Heart right ventricle (tissue), 16 donors: Measurements from ENCODE around the gene GORASP1. TPM values are rescaled to one million over a fixed set of nuclear protein-coding genes. Genes with fewer than 3 reads are reported as not detected.
"Not testable (repeated sequence)": the region's sequence is repeated elsewhere in the genome, so short reads cannot be mapped to it uniquely, and the experiment has no call there.

Experiments
- ATAC-seq, 8 donors: fragments of 200-7000 bp; cut with Tn5 transposase; one replicate each; pipeline ENCODE4 v1.9.1; 2020; ENCODE audit warnings: mild to moderate bottlenecking in 8 of 8, moderate library complexity in 8 of 8, moderate number of reproducible peaks in 1 of 8
- DNase-seq, 2 donors: peaks; one replicate each; pipeline ENCODE4 v3.0.0-alpha.2; 2020
- H3K27ac ChIP-seq, 10 donors: fragments of 200-600 bp; sonication (generic) in 2 of 10; one replicate each; pipeline versions ENCODE4 v1.5.0 to v1.8.0; 2020 to 2022; ENCODE audit warnings: mild to moderate bottlenecking in 3 of 10
- H3K27me3 ChIP-seq, 7 donors: fragments of 200-600 bp; one replicate each; pipeline ENCODE4 v1.8.0; 2021 to 2022; ENCODE audit warnings: mild to moderate bottlenecking in 2 of 7
- H3K36me3 ChIP-seq, 9 donors: fragments of 200-600 bp; sonication (generic) in 1 of 9; one replicate each; pipeline versions ENCODE4 v1.5.0 to v1.8.0; 2020 to 2022; ENCODE audit warnings: mild to moderate bottlenecking in 2 of 9
- H3K4me1 ChIP-seq, 9 donors: fragments of 200-600 bp; sonication (generic) in 1 of 9; one replicate each; pipeline versions ENCODE4 v1.5.0 to v1.8.0; 2020 to 2022; ENCODE audit warnings: mild to moderate bottlenecking in 4 of 9
- H3K4me3 ChIP-seq, 10 donors: fragments of 200-600 bp; sonication (generic) in 2 of 10; one replicate each; pipeline versions ENCODE4 v1.5.0 to v1.8.0; 2020 to 2022; ENCODE audit warnings: mild to moderate bottlenecking in 7 of 10, moderate library complexity in 2 of 10
- H3K9me3 ChIP-seq, 11 donors: fragments of 200-600 bp in 10 of 11; sonication (generic) in 2 of 11; one replicate each; pipeline versions ENCODE4 v1.5.0 to v1.8.0; 2013 to 2022; ENCODE audit warnings: mild to moderate bottlenecking in 2 of 11, control low read depth in 1 of 11, moderate library complexity in 1 of 11
- WGBS, 2 donors: extraction: QIAGEN DNeasy Blood & Tissue Kit; methylation state at CpG; one replicate each; pipeline ENCODE4 v1.1.7; 2013; ENCODE audit warnings: inconsistent platforms in 1 of 2; 5-methylcytosine and 5-hydroxymethylcytosine counted together
- intact Hi-C, 10 donors: fragments of 100-400 bp; cut with DNase I; formaldehyde crosslinking; loops; one replicate each; pipeline versions ENCODE4 v1.11.1 to v1.14.2; 2022
- polyA plus RNA-seq, 2 donors: library from polyadenylated mRNA; stranded (reverse); fragments of 200-250 nt; gene quantifications; one replicate each; pipeline ENCODE4 v1.2.3, GENCODE V29; 2013
- total RNA-seq, 10 donors: library from RNA; stranded (reverse); fragmentation: NEBNext Ultra II Directional in 3 of 10; extraction: Animal tissue kit (Norgen Biotek cat#: 25700) in 3 of 10; gene quantifications; one replicate each; pipeline versions ENCODE4 v1.2.1 to v1.2.4, GENCODE V29; 2021 to 2023
- TF ChIP-seq, protein P1 (sequence below), 9 donors: fragments of 200-600 bp; sonication (generic) in 2 of 9; IDR thresholded peaks; one replicate each; pipeline versions ENCODE4 v1.5.0 to v1.8.0; 2021 to 2022; ENCODE audit warnings: antibody characterized with exemption in 9 of 9, mild to moderate bottlenecking in 5 of 9, moderate library complexity in 1 of 9
- donor health status: Arrhythmogenic right ventricular cardiomyopathy.
- donor health status: ischemic (EF 13 %, LVEDD 7.1; RV severe dilation, severe dysfunction).
- donor health status: healthy with polysubstance abuse.
- donor health status: DM: no; HTN: yes; CAD: no.
- donor health status: DM: no; HTN: no; CAD: no.
- donor health status: ischemic (EF 25% LVEDD 6.9; RV normal size, moderate dysfunction).
- donor health status: ischemic (EF 25% LVEDD 5.7; RV mildly dilated, moderate dysfunction).
- donor health status: healthy.
- donor health status: DM: yes; HTN: yes; CAD: no.
- donor health status: Ischemic cardiomyopathy.
- donor health status: ischemic (EF 35%, LVEDD 5.7; RV mildly dilated, moderate dysfunction).
- donor health status: nonischemic (EF 11% LVEDD 7.7; RV severe dilation, severe dysfunction).
- donor health status: DM: yes; HTN: yes; CAD: no.
- donor health status: PGD.
- donor health status: ischemic (EF 29% LVEDD 5.4; RV normal size, mild dysfunction).
- donor health status: nonischemic (EF 23%, LVEDD 6.1; RV moderate dilation, normal function).

Gene GORASP1
- total and polyA plus RNA-seq, 12 donors = 28.4 to 54.2 (median 40.6) TPM

DNA sequence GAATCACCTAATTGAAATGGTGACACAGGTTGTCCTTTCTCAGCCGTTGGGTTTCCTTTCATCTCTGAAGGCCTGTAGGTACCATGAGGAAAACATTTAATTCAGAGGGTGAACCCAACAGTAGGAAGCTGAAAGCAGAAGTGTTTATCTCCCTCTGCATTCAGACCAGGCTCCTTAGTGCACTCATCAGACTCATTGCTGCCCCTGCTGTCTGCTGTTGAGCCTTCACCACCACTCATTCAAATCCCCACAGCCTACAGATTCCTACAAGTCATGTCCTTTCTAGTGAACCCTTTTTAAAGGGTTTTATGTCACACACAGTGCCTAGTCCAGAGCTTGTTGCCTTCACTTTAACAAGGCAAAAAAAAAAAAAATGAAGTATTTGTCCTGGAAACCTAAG is 42.2 kb downstream of the GORASP1 start:
- Histone ChIP-seq H3K4me3 (no peak overlapping the region), H3K27me3 (no peaks in the 10 kb centered on the region), H3K4me1 (no peaks in the 10 kb centered on the region), H3K27ac (no peak overlapping the region), H3K36me3 (peaks cover 0 to 62% (median 15%) of the 10 kb centered on the region in 9 donors), H3K9me3 (no peaks in the 10 kb centered on the region)
- peak in 1 of 8 donors; percentile 34 for ATAC-seq
- intact Hi-C loops = no loop called here
- DNase-seq = no peak
- TF ChIP-seq, protein P1, sequence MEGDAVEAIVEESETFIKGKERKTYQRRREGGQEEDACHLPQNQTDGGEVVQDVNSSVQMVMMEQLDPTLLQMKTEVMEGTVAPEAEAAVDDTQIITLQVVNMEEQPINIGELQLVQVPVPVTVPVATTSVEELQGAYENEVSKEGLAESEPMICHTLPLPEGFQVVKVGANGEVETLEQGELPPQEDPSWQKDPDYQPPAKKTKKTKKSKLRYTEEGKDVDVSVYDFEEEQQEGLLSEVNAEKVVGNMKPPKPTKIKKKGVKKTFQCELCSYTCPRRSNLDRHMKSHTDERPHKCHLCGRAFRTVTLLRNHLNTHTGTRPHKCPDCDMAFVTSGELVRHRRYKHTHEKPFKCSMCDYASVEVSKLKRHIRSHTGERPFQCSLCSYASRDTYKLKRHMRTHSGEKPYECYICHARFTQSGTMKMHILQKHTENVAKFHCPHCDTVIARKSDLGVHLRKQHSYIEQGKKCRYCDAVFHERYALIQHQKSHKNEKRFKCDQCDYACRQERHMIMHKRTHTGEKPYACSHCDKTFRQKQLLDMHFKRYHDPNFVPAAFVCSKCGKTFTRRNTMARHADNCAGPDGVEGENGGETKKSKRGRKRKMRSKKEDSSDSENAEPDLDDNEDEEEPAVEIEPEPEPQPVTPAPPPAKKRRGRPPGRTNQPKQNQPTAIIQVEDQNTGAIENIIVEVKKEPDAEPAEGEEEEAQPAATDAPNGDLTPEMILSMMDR (IDR thresholded peaks at IDR 0.05) = peak in 7 of 9 donors; percentile 15 to 45 (median 27)
- 25 to 26% methylated on average over 1 of the region's 1 CpG for WGBS, 2 donors

DNA sequence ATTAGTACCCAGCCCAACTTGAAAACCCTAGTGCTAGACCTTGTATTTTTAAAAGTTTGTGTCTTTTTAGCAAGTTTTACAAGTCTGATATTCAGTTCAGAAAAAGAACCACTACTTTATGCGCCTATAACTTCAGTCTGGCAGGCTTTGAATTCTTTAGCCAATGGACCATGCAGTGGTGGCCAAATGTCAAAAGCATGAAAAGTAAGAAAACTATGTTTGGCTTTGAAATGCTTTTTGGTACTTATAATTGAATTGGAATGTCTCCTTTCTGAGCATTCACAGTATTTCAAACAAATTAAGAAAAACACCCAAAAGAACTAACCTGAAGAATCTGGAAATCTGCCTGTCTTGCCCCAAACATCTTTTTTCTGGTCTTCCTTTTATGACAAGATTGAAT is 42.8 kb downstream of the GORASP1 start:
- peaks cover 0 to 57% (median 14%) of the 10 kb centered on the region in 9 donors for H3K36me3 ChIP-seq
- no peak overlapping the region for H3K4me3 ChIP-seq
- no peaks in the 10 kb centered on the region for H3K27me3 ChIP-seq
- DNase-seq (no peak), ATAC-seq (no peak)
- intact Hi-C loops = no loop called here
- WGBS, 2 donors = 95 to 97% methylated on average over 1 of the region's 1 CpG
- TF ChIP-seq, protein P1 (IDR thresholded peaks at IDR 0.05) = no peak
- no peak overlapping the region for H3K27ac ChIP-seq
- no peaks in the 10 kb centered on the region for H3K4me1 ChIP-seq
- no peaks in the 10 kb centered on the region for H3K9me3 ChIP-seq

DNA sequence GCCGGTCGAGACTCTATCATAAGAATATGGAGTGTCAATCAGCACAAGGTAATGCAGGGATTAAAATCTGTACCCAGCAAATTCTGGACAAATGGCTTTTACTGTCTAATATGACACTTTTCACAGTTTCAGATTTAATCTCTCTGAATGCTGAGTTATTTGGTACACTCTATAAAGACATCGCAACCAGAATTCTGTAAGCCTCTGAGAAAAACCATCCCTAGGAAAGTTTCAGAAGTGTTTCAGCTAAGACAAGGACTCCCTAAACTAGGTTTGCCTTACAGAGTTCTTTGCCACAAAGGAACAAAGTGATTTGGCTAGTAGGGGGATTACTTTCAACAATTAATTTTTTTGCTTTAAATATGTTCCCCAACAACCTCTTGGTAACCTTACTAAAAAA is 44.3 kb downstream of the GORASP1 start:
- intact Hi-C loops = no loop called here
- no peak overlapping the region for H3K27ac ChIP-seq
- H3K27me3 ChIP-seq = no peaks in the 10 kb centered on the region
- no peak for ATAC-seq
- no peaks in the 10 kb centered on the region for H3K9me3 ChIP-seq
- DNase-seq = no peak
- TF ChIP-seq, protein P1 (IDR thresholded peaks at IDR 0.05) = no peak
- 92 to 95% methylated on average over 3 of the region's 3 CpGs for WGBS, 2 donors
- no peak overlapping the region for H3K4me3 ChIP-seq
- peaks cover 0 to 42% (median 14%) of the 10 kb centered on the region in 9 donors for H3K36me3 ChIP-seq
- H3K4me1 ChIP-seq = peaks cover 0 to 3% (median 0%) of the 10 kb centered on the region in 9 donors

DNA sequence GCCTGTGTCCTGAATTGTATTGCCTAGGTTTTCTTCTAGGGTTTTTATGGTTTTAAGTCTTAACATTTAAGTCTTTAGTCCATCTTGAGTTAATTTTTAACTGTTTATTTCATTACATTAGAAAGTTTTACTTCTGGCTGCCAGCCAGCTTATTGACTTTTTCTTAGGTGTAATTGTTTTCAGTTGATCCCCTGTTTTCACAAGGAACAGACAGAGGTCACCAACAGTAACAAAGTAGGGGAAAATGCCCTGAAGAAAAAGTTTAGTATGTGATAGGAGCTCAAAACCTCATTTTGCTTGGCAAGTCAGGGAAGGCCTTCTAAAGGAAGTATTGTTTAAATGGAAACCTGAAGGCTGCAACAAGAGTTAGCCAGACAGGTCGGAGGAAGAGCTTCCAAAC is 45.2 kb downstream of the GORASP1 start:
- H3K36me3 ChIP-seq = peaks cover 0 to 32% (median 8%) of the 10 kb centered on the region in 9 donors
- DNase-seq (no peak), ATAC-seq (no peak)
- no peaks in the 10 kb centered on the region for H3K9me3 ChIP-seq
- peaks cover 0 to 3% (median 0%) of the 10 kb centered on the region in 9 donors for H3K4me1 ChIP-seq
- TF ChIP-seq, protein P1 (IDR thresholded peaks at IDR 0.05) = no peak
- H3K27me3 ChIP-seq = no peaks in the 10 kb centered on the region
- no peak overlapping the region for H3K27ac ChIP-seq
- WGBS, 2 donors = 77 to 86% methylated on average over 1 of the region's 1 CpG
- H3K4me3 ChIP-seq = no peak overlapping the region
- intact Hi-C loops = no loop called here

DNA sequence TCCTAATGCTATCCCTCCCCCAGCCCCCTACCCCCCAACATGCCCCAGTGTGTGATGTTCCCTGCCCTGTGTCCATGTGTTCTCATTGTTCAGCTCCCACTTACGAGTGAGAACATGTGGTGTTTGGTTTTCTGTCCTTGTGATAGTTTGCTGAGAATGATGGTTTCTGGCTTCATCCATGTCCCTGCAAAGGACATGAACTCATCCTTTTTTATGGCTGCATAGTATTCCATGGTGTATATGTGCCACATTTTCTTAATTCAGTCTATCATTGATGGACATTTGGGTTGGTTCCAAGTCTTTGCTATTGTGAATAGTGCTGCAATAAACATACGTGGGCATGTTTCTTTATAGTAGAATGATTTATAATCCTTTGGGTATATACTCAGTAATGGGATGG is 46.2 kb downstream of the GORASP1 start:
- H3K27me3 ChIP-seq, H3K27ac ChIP-seq, H3K9me3 ChIP-seq, H3K4me3 ChIP-seq, H3K4me1 ChIP-seq, intact Hi-C loops, ATAC-seq, DNase-seq: not testable (repeated sequence)
- peaks cover 0 to 23% (median 0%) of the 10 kb centered on the region in 9 donors for H3K36me3 ChIP-seq
- 80 to 92% methylated on average over 2 of the region's 2 CpGs for WGBS, 2 donors
